Vagina (tissue), 2 donors: ENCODE data around the gene PGAP2.
A peak's percentile ranks its signal among the peaks of the same experiment; 100 is the strongest.

Source experiments
- POLR2AphosphoS5 ChIP-seq, 2 donors: sonication (generic); formaldehyde crosslinking; IDR thresholded peaks; one replicate each; pipeline ENCODE4 v1.9.0; 2017; ENCODE audit warnings: antibody characterized with exemption in 2 of 2, mild to moderate bottlenecking in 2 of 2, low read depth in 1 of 2; ENCODE audit not compliant: insufficient read depth in 1 of 2
- TF ChIP-seq, protein P1 (sequence below), 3 experiments: fragments of 450-650 bp in 2 of 3; fragments of 200-600 bp in 1 of 3; sonication (generic) in 1 of 3; IDR thresholded peaks; one replicate each; pipeline ENCODE4 v1.5.1; 2017 to 2019; ENCODE audit warnings: antibody characterized with exemption in 3 of 3, mild to moderate bottlenecking in 2 of 3, moderate library complexity in 2 of 3

DNA sequence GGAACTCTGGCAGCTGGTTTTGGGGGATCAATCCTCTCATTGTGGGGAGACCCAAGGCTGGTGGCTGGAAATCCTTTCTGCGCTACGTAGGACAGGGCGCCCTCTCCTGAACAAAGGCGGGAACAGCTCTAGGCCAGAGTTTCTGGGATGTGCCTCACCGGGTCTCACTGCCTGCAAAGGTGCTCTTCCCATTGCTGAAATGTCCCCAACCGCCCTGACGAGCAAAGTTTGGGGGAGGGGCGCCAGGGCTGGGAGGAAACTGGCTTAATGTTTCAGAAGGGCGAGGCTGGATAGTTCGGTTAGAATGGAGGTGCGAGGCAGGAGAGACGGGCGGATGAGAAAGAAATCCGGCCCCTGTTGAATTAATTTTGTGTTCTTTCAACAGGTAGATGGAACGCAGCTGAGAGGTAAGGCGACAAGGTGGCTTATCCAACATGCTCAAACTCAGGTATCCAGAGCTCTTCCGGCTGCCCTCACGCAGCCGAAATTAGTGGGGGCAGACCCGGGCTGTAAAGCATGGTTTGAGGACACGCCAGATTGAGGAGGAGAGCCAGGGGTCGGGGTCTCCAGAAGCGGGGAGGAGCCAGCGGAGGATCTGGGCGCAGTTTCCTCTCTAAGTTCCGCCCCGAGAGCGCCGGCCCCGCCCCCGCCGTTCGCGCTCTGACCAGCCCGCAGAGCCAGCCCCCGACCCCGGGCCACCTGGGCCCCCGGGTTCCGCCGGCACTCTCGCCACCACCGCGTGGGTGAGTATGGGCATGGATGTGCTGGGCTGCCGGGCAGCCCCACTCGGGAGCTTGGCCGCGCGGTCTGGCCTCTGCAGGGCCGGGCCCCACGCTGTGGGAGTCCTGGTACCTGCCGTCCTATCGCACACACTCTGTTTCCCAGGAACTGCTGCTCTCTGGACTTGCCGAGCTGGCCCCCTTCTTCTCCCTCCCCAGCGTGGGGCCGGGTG is at the start of gene PGAP2:
- TF ChIP-seq, protein P1, sequence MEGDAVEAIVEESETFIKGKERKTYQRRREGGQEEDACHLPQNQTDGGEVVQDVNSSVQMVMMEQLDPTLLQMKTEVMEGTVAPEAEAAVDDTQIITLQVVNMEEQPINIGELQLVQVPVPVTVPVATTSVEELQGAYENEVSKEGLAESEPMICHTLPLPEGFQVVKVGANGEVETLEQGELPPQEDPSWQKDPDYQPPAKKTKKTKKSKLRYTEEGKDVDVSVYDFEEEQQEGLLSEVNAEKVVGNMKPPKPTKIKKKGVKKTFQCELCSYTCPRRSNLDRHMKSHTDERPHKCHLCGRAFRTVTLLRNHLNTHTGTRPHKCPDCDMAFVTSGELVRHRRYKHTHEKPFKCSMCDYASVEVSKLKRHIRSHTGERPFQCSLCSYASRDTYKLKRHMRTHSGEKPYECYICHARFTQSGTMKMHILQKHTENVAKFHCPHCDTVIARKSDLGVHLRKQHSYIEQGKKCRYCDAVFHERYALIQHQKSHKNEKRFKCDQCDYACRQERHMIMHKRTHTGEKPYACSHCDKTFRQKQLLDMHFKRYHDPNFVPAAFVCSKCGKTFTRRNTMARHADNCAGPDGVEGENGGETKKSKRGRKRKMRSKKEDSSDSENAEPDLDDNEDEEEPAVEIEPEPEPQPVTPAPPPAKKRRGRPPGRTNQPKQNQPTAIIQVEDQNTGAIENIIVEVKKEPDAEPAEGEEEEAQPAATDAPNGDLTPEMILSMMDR (IDR thresholded peaks at IDR 0.05): peak; percentile 18 to 60 (median 31)
- peak in 1 of 2 donors; percentile 16 for TF ChIP-seq POLR2AphosphoS5 (IDR thresholded peaks at IDR 0.05; ENCODE audit: insufficient read depth in 1 of 2, low read depth in 1 of 2)
